Neural cell (in vitro differentiated cells): ENCODE results near the gene PHIP.

Source experiments
- EZH2 ChIP-seq: fragments of 200-600, 300-800 bp; shearing (Covaris generic), sonication (generic); IDR thresholded peaks from 2 replicates; pipeline ENCODE4 v1.6.1; 2014; ENCODE audit warnings: antibody characterized with exemption, low read length, borderline replicate concordance, mild to moderate bottlenecking; ENCODE audit not compliant: insufficient read depth, poor library complexity, severe bottlenecking
- POLR2AphosphoS5 ChIP-seq: IDR thresholded peaks from 2 replicates; pipeline ENCODE4 v1.6.1; 2012
- TAF1 ChIP-seq: IDR thresholded peaks from 2 replicates; pipeline ENCODE4 v1.6.1; 2012; ENCODE audit warnings: low read depth
- TF ChIP-seq, protein P1 (sequence below): fragments of 450-650 bp; IDR thresholded peaks from 2 replicates; pipeline ENCODE4 v1.5.1; 2014; ENCODE audit warnings: antibody characterized with exemption, mild to moderate bottlenecking, moderate library complexity; ENCODE audit not compliant: poor library complexity, severe bottlenecking

DNA sequence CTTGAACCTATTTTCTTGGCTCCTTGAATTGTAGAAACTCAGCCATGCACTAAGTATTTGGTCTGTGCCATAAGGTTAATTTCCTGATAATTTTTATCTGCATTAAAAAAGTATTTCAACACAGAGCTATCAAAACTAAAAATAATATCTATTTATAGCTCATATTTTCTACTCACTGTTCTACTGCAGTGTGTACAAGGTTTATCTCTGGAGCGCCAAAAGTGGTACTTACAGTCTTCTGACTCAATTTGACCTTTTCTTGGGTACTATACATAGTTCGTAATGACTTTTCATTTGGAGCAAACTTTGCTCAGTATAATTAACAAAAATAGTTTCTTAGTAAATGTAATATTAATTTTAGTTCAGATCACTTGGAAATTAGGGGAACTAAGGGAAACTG, 141.5 kb downstream of the PHIP start:
- TF ChIP-seq, protein P1, sequence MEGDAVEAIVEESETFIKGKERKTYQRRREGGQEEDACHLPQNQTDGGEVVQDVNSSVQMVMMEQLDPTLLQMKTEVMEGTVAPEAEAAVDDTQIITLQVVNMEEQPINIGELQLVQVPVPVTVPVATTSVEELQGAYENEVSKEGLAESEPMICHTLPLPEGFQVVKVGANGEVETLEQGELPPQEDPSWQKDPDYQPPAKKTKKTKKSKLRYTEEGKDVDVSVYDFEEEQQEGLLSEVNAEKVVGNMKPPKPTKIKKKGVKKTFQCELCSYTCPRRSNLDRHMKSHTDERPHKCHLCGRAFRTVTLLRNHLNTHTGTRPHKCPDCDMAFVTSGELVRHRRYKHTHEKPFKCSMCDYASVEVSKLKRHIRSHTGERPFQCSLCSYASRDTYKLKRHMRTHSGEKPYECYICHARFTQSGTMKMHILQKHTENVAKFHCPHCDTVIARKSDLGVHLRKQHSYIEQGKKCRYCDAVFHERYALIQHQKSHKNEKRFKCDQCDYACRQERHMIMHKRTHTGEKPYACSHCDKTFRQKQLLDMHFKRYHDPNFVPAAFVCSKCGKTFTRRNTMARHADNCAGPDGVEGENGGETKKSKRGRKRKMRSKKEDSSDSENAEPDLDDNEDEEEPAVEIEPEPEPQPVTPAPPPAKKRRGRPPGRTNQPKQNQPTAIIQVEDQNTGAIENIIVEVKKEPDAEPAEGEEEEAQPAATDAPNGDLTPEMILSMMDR, result no peak
- no peak for TF ChIP-seq TAF1
- no peak for TF ChIP-seq POLR2AphosphoS5
- TF ChIP-seq EZH2, result no peak
